Measurements from ENCODE around the gene IDI1.
"Not testable (repeated sequence)": the region's sequence is repeated elsewhere in the genome, so short reads cannot be mapped to it uniquely, and the experiment has no call there.

Gene IDI1

GRCh38 chr10:1048732-1049424 is at the start of gene IDI1:
Gene IDI1, minus strand, starts transcription at chr10:1049119. Its CDS starts 116 bp downstream, at chr10:1049003.
- peak; percentile 85 for DNase-seq

DNA sequence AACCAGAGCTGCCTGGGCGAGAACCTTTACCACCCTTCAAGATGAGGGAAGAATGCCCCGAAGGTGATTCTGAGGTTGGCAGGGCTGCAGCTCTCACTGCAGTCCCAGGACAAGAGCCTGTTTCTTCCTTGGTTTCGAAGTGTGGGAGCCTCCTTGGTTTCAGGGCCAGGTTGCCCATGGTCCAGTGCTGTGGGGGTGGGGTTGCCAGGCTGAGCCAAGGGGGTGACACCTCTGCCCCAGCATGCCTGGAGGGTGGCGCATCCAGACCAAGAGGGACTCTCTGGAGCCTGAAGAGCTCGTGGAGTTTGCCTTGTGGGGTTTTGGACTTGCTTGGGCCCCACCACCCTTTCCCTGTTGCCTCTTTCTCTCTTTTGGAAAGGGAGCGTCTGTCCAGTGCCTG is 48.5 kb upstream of the IDI1 start:
- no peak for DNase-seq

GRCh38 chr10:1096287-1096889 is 47.5 kb upstream of the IDI1 start:
- DNase-seq = no peak

GRCh38 chr10:1095498-1095897 is 46.6 kb upstream of the IDI1 start:
- DNase-seq = no peak

GRCh38 chr10:1094112-1095057 is 45.5 kb upstream of the IDI1 start:
- DNase-seq = no peak

DNA sequence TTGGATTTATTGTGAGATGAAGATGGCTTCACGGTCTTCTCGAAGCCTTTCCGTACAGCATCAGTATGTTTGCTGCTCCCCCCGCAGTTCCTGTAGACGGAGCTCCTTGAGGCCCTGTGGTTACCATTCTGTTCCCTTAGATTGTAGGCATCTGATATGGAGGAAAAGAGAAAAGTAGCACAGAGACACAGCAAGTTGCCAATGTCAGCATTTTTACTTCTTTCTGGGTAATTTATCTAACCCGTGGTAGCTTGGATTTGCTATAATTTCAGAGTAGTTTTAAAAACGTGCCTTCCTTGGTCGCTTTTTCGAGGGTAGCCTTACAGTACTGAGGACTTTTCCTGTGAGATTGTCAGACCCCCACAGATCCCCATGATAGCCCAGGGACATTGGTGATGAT is 44.8 kb upstream of the IDI1 start:
- no peak for DNase-seq

- no peak for DNase-seq
Measured at GRCh38 chr10:1090696-1091095, 41.8 kb upstream of the IDI1 start.

GRCh38 chr10:1089017-1089689 is 40.2 kb upstream of the IDI1 start:
- no peak for DNase-seq

DNA sequence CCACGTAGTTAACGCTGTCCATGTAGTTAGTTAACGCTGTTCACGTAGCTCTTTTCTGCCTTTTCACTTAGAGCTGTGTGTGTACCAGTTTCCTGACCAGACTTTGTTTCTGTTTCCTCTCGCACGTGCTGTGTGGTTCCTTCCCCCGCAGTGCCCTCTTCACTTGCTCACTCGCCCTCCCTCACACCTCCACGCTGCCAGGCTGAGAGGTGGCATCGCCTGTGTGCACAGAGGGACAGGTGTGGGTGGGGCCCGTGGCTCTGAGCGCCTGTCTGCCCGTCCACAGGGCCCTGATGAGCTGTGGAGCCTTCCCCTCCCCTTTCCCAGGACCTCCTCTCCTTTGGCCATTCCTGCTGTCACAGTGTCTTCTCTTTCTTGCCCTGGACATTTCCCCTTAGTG is 37.9 kb upstream of the IDI1 start:
- DNase-seq = peak; percentile 19

DNA sequence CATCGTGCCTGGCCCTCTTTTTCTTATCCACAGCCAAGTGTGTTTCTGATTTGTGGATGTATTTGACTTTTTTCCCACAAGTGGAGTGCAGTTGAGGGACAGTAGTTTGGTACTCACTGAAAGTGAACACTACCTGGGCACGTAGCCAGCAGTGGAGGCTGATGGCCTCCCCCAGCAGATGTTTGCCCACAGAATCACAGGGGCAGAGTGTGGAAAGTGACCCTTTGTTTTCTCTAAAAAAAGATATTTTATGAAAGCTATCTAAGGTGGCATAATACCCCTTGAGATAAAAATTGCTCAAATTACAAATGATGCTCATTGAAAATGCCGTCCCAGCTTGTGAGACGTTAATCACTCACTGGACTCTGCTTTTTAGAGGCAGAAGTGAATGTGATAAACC is 36.3 kb upstream of the IDI1 start:
- no peak for DNase-seq

DNA sequence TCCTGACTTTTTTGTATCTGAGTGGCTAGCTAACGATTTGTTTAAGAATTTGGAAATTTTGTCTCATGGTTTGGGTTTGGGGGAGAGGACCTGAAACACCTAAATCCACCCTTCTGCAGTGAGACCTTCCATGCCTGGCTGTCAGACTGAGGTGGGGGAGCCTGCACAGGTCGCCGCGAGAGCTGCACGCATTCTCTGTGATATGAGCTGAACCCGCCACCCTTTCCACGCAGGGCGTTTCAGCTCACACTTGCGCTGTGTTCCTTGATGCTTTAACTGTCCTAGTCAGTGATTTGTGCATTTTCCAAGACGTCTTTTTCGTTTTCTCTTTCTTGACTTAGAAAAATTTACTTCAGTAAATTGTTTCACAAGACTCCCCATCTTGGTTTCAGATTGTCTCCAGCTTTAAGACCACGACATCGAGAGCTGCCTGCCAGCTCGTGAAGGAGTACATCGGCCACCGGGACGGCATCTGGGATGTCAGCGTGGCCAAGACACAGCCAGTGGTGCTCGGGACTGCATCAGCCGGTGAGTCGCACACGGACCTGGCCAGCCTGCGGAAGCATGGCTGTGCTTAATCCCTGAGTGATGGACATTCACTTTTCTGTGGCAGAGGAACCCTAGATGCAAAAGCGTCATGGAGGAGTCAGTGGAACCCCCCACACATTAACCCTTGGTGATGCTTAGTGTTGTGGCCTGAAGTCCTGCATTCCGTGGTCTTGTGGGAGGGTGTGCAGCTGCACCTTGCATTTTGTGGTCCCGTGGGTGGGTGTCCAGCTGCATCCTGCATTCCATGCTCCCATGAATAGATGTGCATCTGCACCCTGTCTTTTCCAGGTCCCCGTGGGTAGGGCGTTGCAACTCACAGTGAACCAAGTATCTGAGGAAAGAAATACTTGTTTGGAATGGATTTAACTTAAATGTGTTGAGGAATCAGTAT is 35.4 kb upstream of the IDI1 start:
- no peak for DNase-seq

- DNase-seq = no peak
Measured at GRCh38 chr10:1083581-1083980, 34.7 kb upstream of the IDI1 start.

DNA sequence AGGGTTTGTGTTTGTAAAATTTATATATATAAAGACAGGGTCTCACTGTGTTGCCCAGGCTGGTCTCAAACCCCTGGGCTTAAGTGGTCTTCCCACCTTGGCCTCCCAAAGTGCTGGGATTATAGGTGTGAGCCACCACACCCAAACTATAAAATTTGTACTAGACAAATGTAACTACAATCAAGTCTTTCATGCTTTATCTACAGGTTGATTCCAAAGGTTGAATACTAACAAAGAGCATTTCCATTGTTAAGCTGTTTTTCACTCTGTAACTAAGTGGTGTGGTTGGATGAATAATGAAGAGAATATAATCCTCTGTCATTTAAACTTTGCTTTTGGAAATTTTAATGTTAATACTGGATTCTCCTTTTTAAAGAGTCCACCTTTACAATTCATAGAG is 29.7 kb upstream of the IDI1 start:
- DNase-seq = no peak

DNA sequence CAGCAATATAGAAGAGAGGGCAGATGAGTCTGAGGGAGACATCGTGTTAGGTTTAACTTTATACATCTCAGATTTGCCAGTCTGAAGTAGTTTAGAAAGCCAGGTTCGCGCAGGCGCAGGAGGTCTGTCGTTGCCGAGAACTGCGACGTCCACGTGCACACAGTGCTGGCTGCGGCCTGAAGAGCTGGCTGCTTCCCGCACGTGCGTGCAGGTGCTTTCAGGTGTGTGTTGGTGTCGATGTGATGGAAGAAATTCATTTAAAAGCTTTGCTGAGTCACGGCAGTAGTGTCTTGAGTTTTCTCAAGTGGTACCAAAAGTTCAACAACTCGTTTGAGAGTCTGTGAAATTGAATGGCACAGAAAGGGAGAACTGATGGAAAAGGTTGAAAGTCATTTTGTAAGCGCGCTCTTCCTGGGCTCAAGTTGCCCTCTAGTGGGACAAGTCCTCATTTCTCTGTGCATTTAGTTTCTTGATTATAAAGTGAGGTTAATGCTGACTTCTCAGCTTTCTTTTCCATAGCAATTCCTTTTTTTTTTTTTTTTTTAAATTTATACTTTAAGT is 25.9 kb upstream of the IDI1 start:
- DNase-seq = no peak

GRCh38 chr10:1074052-1074747 is 25.3 kb upstream of the IDI1 start:
- no peak for DNase-seq

DNA sequence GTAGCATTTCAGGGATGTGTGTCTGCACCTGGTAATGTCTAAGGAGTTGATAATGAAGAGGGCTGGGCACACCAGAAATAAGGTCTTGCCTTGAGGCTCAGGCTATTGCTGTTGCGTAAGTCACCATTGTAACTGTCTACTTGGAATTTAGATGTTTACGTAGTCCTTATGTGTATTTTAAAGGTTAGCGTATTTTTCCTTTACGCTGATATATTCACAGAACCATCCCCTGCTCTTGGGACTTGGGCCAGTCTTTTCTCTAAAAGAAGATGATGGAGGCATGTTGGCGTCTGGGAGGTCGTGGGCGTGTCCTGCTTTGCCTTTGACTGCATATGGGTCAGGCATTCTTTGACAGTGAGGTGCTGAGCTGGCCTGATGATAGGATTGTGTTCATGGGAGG is 22.0 kb upstream of the IDI1 start:
- DNase-seq = no peak

DNA sequence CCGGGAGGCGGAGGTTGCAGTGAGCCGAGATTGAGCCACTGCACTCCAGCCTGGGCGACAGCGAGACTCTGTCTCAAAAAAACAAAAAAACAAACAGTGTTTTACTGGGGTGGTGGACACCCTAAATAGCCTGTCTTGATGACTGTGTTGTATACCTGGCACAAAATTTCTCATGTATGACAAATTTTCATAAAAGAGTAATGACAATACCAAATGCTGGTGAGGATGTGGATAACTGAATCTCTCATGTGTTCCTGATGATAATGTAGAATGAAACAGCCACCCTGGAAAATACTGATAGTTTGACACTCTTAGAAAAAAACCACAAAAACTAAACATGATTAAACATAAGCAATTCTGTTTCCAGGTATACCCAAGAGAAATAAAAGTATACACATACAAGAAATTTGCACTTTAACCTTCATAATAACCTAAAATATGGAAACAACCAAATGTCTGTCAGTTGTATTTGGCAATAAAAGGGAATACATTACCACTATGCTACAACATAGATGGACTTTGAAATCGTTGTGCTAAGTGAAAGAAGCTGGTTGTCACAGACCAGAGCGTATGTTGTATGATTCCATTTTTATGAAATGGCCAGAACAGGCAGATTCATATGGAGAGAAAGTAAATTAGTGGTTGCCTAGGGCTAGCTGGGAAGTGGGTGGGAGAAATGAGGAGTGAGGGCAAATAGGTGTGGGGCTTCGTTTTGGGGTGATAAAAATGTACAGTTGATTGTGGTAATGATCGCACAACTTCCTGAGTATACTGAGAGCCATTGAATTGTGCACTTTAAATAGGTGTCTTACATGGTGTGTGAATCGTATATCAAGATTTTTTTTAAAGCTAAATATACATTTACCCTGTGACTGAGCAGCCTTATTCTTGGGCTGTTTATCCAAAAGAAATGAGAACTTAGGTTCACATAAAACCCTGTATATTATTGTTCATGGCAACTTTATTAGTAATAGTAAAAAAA is 19.8 kb upstream of the IDI1 start:
- DNase-seq = no peak

GRCh38 chr10:1066734-1067133 is 17.8 kb upstream of the IDI1 start:
- not testable (repeated sequence) for DNase-seq

GRCh38 chr10:1064964-1065247 is 16.0 kb upstream of the IDI1 start:
- no peak for DNase-seq

- no peak for DNase-seq
Measured at GRCh38 chr10:1063232-1063865, 14.4 kb upstream of the IDI1 start.
